WERI-Rb-1 (cell line): ENCODE measurements around the gene FBXO5.
"Not testable (repeated sequence)": the region's sequence is repeated elsewhere in the genome, so short reads cannot be mapped to it uniquely, and the experiment has no call there.

Source experiments
- DNase-seq: peaks from one replicate; pipeline ENCODE4 v3.0.0-alpha.2; 2020
- H3K27ac ChIP-seq: fragments of 250-450 bp; sonication (Bioruptor Pico); 2 replicates; pipeline ENCODE4 v1.5.1; 2020; ENCODE audit warnings: mild to moderate bottlenecking, moderate library complexity
- H3K27me3 ChIP-seq: fragments of 250-450 bp; sonication (Bioruptor Pico); 2 replicates; pipeline ENCODE4 v1.5.1; 2021; ENCODE audit warnings: mild to moderate bottlenecking, low read depth, moderate library complexity; ENCODE audit not compliant: insufficient read depth, severe bottlenecking
- H3K36me3 ChIP-seq: fragments of 250-450 bp; sonication (Bioruptor Pico); 2 replicates; pipeline ENCODE4 v1.5.1; 2020; ENCODE audit warnings: mild to moderate bottlenecking, moderate library complexity
- H3K4me3 ChIP-seq: 2 replicates; pipeline ENCODE4 v1.5.1; 2011; ENCODE audit warnings: low read depth, mild to moderate bottlenecking, control low read depth, low read length
- H3K9me3 ChIP-seq: fragments of 250-450 bp; sonication (Bioruptor Pico); 2 replicates; pipeline ENCODE4 v1.5.1; 2021; ENCODE audit warnings: mild to moderate bottlenecking, moderate library complexity; ENCODE audit not compliant: severe bottlenecking
- TF ChIP-seq, protein P1 (sequence below): IDR thresholded peaks from 2 replicates; pipeline ENCODE4 v1.5.1; 2011; ENCODE audit warnings: low read depth, mild to moderate bottlenecking, control low read depth, inconsistent platforms, low read length

The FBXO5 gene

DNA sequence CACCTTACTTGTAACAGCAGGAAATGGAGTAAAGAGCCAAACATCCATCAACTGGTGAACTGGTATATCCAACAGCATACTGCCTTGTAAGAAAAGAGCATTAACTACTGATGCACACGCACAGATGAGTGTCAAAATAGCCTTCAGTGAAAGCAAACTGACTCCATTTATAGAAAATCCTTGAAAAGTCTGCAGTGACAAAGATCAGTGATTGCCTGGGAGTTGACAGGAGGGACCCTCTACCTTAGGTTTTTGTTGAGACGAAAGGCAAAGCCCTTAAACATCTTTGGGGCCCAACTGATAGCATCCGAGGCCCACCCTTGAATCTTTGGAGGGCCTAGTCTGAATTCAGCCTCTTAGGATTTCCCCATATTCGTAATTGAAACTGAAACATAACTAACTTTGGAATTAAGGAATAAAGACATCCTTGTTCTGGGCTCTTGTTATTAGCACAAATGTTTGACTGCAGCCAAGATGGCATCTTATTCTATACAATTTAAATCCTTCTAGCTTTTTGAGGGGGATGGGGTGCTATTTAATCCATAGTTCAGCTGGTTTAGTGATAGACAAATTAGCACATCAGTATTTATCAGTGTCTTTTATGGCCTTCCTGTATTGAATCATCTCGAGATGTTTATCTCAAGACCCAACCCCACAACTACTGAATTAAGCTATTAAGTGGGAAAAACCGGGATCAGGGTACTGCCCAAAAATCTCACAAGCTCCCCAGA lies 13.0 kb downstream of the FBXO5 start:
- H3K27ac ChIP-seq = no peak overlapping the region
- H3K9me3 ChIP-seq = peaks cover 2% of the 10 kb centered on the region
- DNase-seq = no peak
- peaks cover 53% of the 10 kb centered on the region for H3K36me3 ChIP-seq
- H3K27me3 ChIP-seq = no peaks in the 10 kb centered on the region
- TF ChIP-seq, protein P1, sequence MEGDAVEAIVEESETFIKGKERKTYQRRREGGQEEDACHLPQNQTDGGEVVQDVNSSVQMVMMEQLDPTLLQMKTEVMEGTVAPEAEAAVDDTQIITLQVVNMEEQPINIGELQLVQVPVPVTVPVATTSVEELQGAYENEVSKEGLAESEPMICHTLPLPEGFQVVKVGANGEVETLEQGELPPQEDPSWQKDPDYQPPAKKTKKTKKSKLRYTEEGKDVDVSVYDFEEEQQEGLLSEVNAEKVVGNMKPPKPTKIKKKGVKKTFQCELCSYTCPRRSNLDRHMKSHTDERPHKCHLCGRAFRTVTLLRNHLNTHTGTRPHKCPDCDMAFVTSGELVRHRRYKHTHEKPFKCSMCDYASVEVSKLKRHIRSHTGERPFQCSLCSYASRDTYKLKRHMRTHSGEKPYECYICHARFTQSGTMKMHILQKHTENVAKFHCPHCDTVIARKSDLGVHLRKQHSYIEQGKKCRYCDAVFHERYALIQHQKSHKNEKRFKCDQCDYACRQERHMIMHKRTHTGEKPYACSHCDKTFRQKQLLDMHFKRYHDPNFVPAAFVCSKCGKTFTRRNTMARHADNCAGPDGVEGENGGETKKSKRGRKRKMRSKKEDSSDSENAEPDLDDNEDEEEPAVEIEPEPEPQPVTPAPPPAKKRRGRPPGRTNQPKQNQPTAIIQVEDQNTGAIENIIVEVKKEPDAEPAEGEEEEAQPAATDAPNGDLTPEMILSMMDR = no peak
- no peak overlapping the region for H3K4me3 ChIP-seq

DNA sequence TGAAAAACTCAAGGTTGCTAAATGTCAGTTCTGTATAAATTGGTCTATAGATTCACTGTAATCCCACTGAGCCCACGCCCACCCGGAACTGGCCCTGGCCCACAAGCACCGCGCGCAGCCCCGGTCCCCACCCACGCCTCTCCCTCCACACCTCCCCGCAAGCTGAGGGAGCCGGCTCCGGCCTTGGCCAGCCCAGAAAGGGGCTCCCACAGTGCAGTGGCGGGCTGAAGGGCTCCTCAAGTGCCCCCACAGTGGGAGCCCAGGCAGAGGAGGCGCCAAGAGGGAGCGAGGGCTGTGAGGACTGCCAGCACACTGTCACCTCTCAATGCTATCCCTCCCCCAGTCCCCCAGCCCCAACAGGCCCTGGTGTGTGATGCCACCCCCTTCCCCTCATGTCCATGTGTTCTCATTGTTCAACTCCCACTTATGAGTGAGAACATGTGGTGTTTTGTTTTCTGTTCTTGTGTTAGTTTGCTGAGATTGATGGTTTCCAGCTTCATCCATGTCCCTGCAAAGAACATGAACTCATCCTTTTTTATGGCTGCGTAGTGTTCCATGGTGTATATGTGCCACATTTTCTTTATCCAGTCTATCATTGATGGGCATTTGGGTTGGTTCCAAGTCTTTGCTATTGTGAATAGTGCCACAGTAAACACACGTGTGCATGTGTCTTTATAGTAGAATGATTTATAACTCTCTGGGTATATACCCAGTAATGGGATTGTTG lies 16.5 kb downstream of the FBXO5 start:
- not testable (repeated sequence) for H3K27me3 ChIP-seq, H3K9me3 ChIP-seq, H3K27ac ChIP-seq, DNase-seq, H3K4me3 ChIP-seq
- H3K36me3 ChIP-seq = peaks cover 17% of the 10 kb centered on the region

DNA sequence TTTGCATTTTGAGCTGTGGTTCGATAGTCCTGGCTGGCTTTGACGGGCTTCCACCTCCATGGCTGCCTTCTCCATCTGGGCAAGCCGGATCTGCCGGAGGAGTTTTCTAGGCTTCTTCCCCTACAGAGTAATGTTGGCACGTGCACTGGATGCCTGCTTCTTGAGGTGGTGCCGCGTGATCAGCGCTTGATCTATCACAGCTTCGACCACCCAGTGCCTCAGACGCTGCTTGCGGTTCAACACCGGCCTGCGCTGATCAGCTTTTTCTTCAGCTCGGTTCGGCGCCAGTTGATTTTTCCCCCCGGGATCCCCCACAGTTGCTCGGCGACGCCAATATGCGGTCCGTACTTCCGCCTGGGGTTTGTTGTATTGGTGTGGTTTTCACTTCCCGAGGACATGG lies 23.5 kb downstream of the FBXO5 start:
- TF ChIP-seq, protein P1 = no peak
- H3K36me3 ChIP-seq = no peaks in the 10 kb centered on the region
- H3K27me3 ChIP-seq = no peaks in the 10 kb centered on the region
- no peak overlapping the region for H3K27ac ChIP-seq
- no peak for DNase-seq
- H3K9me3 ChIP-seq = no peaks in the 10 kb centered on the region
- H3K4me3 ChIP-seq = no peak overlapping the region

DNA sequence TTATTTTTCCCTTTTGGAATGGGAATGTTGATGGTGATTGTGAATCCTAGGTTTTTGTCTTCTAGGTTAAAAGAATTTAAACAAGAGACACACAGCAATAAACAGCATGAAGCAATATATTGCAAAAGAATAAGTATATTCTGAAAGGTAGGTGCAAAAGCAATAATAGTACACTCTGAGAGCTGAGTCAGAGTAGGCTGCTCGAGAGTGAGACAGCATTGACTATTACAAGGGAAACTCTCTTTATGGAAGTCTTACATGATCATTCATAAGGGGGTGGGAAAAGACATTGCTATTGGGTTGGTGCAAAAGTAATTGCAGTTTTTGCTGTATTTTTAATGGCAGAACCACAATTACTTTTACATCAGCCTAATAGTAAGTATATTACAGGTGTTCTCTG lies 25.0 kb downstream of the FBXO5 start:
- H3K36me3 ChIP-seq = no peaks in the 10 kb centered on the region
- TF ChIP-seq, protein P1 = no peak
- DNase-seq = no peak
- no peak overlapping the region for H3K4me3 ChIP-seq
- H3K27ac ChIP-seq = no peak overlapping the region
- H3K9me3 ChIP-seq = no peaks in the 10 kb centered on the region
- H3K27me3 ChIP-seq = no peaks in the 10 kb centered on the region

DNA sequence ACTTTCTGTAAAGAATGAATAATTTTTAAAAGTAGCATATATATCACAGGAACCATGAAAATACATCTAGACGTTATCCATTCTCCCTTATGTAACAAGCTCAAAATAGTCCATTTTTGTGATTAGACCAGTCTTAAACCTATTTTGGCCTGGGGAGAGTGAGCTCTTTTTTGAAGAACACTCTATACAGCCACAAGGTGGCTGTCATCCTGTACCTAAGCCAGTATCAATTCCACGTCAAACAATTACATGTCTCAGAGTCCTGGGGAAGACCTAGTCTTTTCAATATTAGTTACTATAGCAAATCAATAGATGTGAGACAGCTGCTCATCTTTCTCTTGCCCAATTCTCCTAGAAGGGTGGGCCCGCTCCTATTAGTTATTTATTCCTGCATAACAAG lies 28.4 kb downstream of the FBXO5 start:
- no peaks in the 10 kb centered on the region for H3K27me3 ChIP-seq
- H3K4me3 ChIP-seq = no peak overlapping the region
- H3K9me3 ChIP-seq = no peaks in the 10 kb centered on the region
- no peak for DNase-seq
- H3K36me3 ChIP-seq = no peaks in the 10 kb centered on the region
- no peak overlapping the region for H3K27ac ChIP-seq
- TF ChIP-seq, protein P1 = peak; percentile 6; the same call in 1 of the 2 replicates

DNA sequence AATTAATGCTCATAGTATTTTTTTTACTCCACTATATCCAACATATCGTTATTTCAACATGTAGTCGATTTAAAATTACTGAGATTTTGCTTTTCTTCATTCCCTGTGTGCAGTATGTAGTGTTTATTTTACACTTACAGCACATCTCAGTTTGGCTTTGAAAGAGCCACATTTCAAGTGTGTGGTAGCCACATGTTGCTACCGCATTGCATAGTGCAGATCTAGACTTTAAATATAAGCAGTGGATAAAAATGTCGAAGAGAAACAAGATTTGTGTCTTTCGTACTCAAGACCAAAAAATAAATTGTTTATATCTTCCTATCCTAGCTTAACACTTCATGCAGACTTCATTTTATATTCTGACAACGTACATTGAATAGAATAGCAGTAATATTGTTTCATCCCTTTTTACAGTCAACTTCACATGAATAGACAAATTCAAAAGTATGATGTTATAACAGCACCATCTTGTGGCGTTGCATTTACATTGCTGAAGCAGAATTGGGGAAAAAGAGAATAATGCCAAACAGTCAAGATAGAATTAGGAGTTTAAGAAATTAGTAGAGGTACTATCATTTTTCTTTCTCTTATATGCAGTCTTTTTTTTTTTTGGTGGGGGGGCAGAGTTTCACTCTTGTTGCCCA lies 29.9 kb downstream of the FBXO5 start:
- no peak for DNase-seq
- H3K36me3 ChIP-seq = no peaks in the 10 kb centered on the region
- TF ChIP-seq, protein P1 = no peak

More for the DNA sequence above, 29.9 kb downstream of the FBXO5 start:
- no peak overlapping the region for H3K27ac ChIP-seq
- H3K27me3 ChIP-seq = peaks cover 4% of the 10 kb centered on the region
- no peaks in the 10 kb centered on the region for H3K9me3 ChIP-seq
- H3K4me3 ChIP-seq = no peak overlapping the region
